ENCODE data around the gene PHPT1.
"Not testable (repeated sequence)": the region's sequence is repeated elsewhere in the genome, so short reads cannot be mapped to it uniquely, and the experiment has no call there.

PHPT1 gene

DNA sequence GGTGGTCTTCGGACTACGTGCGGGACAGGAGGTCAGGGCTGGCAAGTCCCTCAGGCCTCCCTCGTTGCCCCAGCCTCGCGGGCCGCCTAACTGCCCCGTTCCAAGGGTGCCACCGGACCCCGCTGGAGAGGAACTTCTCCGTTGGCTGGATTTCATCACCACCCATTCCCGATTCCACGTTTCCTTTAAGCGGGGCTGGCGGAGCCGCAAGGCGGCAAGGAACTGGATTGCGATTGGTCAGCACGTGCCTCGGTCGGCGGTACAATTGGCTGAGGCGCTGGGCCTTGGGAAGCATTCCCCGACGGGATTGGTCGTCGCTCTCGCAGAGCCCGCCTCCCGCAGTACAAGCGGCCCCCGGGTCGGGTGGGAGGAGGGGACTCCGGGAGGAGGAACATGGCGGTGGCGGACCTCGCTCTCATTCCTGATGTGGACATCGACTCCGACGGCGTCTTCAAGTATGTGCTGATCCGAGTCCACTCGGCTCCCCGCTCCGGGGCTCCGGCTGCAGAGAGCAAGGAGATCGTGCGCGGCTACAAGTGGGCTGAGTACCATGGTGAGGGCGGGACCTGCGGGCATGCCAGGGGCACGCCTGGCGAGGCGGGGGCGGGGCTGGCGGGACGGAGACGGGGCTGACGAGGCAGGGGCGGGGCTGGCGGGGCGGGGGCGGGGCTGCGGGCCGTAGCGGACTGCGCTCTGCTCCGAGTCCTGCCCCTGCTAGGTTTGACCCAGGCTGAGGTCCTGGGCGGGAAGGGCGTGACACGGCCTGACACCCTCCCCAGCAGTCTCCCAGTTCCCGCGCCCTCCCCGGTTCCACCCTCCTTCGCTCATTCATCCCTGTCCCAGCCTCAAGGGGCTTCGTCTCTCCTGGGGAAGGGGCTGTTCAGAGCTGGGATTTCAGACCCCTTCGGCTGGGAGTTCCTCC, at the start of gene PHPT1:
Gene PHPT1, plus strand, starts transcription at position 372 of the 922 bp plus-strand sequence. Its CDS starts 22 bp downstream, at position 394.
- peak; percentile 98 to 99 for DNase-seq
- intact Hi-C loops (cut with DNase I; ENCODE audit: low total_unique reads), result loop anchor here (2.0 kb wide), 1 partner anchor 96 kb away; the partner anchor contains the start of genes C8G and FBXW5
- H3K4me1 ChIP-seq, result peaks cover 0 to 57% (median 39%) of the 10 kb centered on the region in 4 donors
- H3K9me3 ChIP-seq, result no peaks in the 10 kb centered on the region
- H3K36me3 ChIP-seq, result peaks cover 0 to 14% (median 10%) of the 10 kb centered on the region in 3 donors
- peaks cover 0 to 28% of the 10 kb centered on the region in 2 donors for H3K27me3 ChIP-seq
- H3K4me3 ChIP-seq, result peak within 1 kb of the TSS; percentile 70 to 94
- TF ChIP-seq, protein P1, sequence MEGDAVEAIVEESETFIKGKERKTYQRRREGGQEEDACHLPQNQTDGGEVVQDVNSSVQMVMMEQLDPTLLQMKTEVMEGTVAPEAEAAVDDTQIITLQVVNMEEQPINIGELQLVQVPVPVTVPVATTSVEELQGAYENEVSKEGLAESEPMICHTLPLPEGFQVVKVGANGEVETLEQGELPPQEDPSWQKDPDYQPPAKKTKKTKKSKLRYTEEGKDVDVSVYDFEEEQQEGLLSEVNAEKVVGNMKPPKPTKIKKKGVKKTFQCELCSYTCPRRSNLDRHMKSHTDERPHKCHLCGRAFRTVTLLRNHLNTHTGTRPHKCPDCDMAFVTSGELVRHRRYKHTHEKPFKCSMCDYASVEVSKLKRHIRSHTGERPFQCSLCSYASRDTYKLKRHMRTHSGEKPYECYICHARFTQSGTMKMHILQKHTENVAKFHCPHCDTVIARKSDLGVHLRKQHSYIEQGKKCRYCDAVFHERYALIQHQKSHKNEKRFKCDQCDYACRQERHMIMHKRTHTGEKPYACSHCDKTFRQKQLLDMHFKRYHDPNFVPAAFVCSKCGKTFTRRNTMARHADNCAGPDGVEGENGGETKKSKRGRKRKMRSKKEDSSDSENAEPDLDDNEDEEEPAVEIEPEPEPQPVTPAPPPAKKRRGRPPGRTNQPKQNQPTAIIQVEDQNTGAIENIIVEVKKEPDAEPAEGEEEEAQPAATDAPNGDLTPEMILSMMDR (IDR thresholded peaks at IDR 0.05), result no peak
- peak within 1 kb of the TSS; percentile 92 to 96 for H3K27ac ChIP-seq

DNA sequence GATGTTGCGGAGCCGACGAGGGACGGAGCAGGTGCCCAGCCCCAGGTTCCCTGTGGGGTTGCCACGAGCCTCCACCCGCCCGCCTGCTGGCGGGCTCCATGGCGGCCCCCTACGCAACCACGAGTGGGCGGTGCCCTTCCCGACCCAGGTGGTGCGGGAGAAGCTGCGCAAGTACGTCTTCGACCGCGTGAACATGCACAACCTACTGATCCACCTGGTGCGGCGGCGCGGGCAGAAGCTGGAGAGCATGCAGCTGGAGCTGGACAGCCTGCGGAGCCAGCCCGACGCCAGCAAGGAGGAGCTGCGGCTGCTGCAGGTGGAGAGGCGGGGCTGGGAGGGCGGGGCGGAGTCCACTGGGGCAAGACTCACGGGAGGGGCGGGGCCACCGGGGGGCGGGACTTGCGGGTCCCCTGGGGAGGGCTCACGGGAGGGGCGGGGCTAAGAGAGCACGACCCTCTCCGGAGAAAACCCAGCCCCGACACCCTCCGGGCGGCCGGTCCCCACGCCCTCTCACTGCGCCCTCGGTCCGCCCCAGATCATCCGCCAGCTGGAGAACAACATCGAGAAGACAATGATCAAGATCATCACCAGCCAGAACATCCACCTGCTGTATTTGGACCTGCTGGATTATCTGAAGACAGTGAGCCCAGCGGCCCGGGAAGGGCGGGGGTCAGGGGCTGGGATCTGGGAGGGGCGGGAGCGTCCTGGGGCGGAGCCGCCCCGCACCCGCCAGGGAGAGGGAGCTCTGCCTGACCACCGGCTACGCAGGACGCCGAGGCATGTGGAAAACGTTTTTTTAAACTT, 49.2 kb upstream of the PHPT1 start:
- TF ChIP-seq, protein P1 (IDR thresholded peaks at IDR 0.05), result no peak
- no peaks in the 10 kb centered on the region for H3K9me3 ChIP-seq
- peaks cover 0 to 37% (median 18%) of the 10 kb centered on the region in 4 donors for H3K4me1 ChIP-seq
- DNase-seq, result no peak
- no peaks in the 10 kb centered on the region for H3K36me3 ChIP-seq
- peaks cover 0 to 85% of the 10 kb centered on the region in 2 donors for H3K27me3 ChIP-seq
- peak overlapping the region; percentile 5 to 33 for H3K4me3 ChIP-seq
- H3K27ac ChIP-seq, result no peak overlapping the region
- intact Hi-C loops (cut with DNase I; ENCODE audit: low total_unique reads), result no loop called here

DNA sequence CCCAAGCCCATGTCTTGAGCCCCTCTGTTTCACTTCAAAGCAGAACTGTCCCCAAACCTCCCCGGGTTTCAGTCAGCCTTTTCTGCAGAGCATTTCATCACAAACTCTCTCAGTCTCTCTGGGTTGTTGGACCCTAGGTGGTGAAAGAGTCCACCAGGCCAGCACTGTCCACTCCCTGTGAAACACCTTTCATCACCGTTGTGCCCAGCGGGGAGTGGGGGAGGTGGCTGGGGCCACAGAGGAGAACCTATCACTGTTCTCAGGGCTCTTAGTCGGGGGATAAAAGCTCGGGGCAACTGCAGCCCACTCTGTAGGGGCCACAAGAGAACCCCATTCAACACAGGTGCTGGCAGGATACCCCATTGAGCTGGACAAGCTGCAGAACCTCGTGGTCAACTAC, 46.9 kb upstream of the PHPT1 start:
- no peaks in the 10 kb centered on the region for H3K9me3 ChIP-seq
- H3K4me3 ChIP-seq, result no peak overlapping the region
- peaks cover 0 to 62% of the 10 kb centered on the region in 2 donors for H3K27me3 ChIP-seq
- H3K4me1 ChIP-seq, result peaks cover 0 to 48% (median 27%) of the 10 kb centered on the region in 4 donors
- TF ChIP-seq, protein P1 (IDR thresholded peaks at IDR 0.05), result no peak
- intact Hi-C loops (cut with DNase I; ENCODE audit: low total_unique reads), result no loop called here
- H3K27ac ChIP-seq, result no peak overlapping the region
- no peak for DNase-seq
- H3K36me3 ChIP-seq, result no peaks in the 10 kb centered on the region

DNA sequence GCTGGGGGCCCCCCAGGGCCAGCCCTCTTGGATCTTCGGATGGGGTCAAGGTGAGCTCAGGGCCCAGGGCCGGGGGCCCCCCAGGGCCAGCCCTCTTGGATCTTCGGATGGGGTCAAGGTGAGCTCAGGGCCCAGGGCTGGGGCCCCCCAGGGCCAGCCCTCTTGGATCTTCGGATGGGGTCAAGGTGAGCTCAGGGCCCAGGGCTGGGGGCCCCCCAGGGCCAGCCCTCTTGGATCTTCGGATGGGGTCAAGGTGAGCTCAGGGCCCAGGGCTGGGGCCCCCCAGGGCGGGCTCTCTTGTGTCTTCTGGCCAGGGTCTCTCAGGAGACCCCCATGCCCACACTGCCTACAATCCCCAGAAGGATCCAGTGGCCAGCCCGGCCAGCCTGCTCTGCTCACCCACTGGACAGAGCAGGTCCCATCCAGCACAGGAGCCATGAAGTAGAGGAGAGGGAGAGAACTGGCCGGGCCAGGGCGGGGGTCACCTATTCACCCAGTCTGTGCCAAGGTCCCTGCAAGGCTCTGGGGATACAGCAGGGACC, 46.1 kb upstream of the PHPT1 start:
- H3K27ac ChIP-seq; H3K36me3 ChIP-seq; DNase-seq; H3K9me3 ChIP-seq; H3K4me3 ChIP-seq; intact Hi-C loops (cut with DNase I; ENCODE audit: low total_unique reads): not testable (repeated sequence)
- Histone ChIP-seq H3K27me3 (peaks cover 0 to 54% of the 10 kb centered on the region in 2 donors), H3K4me1 (peaks cover 0 to 50% (median 28%) of the 10 kb centered on the region in 4 donors)

DNA sequence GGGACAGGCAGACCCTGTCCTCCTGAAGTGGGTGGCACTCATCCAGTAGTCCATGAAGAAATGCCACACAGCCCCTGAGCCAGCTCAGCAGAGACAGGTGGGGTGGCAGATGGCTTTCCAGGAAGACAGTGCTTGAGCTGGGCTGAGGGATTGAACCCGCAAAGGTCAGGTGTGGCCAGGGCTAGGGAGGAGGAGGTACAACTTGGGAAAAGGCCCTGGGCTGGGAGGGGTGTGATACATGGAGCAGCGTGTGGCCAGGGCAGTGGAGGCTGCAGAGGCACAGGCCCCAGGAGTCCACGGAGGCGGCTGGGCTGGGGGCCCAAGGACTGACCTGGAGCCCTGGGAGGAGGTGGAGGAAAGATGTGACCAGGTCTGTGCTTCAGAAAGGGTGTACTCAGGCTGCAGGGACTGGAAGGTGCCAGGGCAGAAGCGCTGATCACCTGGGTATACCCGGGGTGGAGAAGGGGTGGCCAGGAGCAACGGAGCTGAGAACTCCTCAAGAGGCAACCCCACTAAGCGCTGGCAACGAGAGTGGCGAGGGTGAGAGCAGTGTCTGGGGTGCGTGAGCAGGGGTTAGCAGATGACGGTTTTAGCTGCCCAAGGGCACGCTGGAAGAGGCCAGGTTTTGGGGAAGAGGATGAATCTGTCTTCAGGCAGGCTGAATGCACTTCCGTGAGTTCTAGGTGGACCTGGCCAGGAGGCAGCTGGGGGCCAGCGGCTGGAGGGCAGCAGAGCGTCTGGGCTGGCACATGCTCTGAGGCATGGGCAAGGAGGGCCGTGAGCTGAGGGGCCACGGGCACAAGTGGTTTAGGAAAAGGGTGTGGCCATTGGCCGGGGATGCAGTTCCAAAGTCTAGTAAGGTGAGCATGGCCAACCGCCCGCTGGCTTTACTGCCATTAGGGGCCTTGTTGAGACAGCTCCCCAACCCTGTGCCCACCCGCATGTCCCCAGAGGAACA, 45.4 kb upstream of the PHPT1 start:
- no peak for DNase-seq
- H3K9me3 ChIP-seq, result no peaks in the 10 kb centered on the region
- no peak overlapping the region for H3K27ac ChIP-seq

More for the DNA sequence above, 45.4 kb upstream of the PHPT1 start:
- no peak overlapping the region for H3K4me3 ChIP-seq
- TF ChIP-seq, protein P1 (IDR thresholded peaks at IDR 0.05), result no peak
- intact Hi-C loops (cut with DNase I; ENCODE audit: low total_unique reads), result no loop called here
- H3K27me3 ChIP-seq, result peaks cover 0 to 47% of the 10 kb centered on the region in 2 donors
- H3K36me3 ChIP-seq, result no peaks in the 10 kb centered on the region
- H3K4me1 ChIP-seq, result peaks cover 0 to 55% (median 29%) of the 10 kb centered on the region in 4 donors
